GM04504 (cell line): ENCODE data around the gene EIF5A.

Experiments
- DNase-seq: peaks from one replicate; pipeline ENCODE4 v3.0.0-alpha.2; 2012; ENCODE audit warnings: low read depth

Gene EIF5A

DNA sequence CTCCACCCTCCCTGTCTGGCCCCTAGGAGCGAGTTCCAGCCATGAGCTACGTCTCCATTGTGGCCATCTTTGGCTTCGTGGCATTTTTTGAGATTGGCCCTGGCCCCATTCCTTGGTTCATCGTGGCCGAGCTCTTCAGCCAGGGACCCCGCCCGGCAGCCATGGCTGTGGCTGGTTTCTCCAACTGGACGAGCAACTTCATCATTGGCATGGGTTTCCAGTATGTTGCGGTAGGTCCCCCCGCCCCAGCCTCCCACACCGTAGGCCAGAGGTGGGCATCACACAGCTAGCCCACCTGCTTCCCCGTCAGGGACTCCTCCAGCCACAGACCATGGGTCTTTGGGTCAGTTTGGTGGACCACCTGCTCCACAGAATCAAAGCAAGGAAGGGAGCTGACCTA lies 21.7 kb upstream of the EIF5A start:
- DNase-seq = no peak

DNA sequence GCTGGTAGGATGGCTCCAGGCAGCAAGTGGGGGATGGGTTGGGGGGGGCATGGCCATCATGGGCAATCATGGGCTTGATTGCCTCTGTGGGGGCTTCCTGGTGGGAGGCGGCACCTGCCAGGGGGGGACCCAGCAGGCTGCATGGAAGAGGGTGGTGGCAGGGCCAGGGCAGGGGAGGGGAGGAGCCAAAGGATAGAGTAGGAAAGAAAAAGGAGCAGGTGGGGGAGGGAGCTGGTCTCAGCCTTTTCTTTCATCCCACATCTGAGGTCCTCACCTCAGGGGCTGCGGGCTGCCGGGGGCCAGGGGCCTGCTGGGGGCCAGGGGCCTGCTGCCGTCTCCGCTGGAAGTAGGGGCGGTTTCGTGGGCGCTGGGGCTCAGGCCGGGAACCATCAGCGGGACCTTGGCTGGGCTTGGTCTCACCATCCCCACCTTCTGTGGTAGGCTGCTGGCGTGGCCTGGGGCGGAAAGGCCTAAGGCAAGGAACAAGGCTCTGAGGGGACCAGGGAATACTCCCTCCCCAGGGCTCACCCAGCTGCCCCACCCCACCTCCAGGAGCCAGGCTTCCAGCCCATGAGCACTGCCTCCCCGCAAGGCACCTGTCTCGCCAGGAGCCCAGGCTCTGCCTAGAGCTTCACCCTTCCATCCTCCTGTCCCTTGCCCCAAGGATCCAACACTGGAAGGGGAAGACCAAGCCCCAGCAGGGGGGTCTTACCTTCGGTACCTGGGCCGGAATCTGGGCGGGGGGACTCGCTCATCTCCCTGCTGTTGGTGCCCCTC lies 18.0 kb upstream of the EIF5A start:
- DNase-seq = no peak

DNA sequence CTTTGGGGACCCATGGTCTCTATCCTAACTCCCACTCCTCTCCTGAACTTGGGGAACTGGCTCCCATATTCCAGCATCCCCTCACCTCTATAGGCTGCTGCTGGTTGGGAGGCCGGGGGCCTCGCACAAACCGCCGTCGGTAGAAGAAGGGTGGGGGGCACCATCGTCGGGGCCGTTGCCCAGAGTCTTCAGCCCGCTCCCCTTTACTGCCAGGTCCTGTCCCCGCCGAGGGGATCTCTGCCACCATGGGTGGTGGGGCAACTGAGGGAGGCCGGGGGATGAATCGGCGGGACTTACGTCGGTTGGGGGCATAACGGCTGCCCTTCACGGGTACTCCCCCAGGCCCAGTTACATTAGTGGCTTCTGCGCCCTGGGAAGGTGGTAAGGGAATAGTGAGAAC lies 17.3 kb upstream of the EIF5A start:
- DNase-seq = no peak

DNA sequence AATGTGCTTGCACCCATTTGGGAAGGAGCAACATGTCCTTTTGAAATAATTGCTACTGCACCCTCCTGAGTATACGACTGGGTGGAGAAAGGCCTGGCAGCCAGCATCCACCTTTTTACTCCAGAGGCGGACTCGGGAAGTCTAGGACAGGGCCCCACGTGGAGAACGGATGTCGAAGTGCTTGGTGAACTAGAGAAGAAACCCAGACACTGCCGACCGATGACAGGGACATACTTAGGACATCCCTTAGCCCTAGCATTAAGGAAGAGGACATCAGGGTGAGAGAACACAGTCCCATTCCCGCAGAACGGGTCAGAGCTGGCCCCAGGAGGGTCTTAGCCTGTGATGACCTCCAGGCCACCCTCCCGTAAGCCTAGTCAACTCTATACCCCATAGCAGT lies 16.7 kb upstream of the EIF5A start:
- no peak for DNase-seq

DNA sequence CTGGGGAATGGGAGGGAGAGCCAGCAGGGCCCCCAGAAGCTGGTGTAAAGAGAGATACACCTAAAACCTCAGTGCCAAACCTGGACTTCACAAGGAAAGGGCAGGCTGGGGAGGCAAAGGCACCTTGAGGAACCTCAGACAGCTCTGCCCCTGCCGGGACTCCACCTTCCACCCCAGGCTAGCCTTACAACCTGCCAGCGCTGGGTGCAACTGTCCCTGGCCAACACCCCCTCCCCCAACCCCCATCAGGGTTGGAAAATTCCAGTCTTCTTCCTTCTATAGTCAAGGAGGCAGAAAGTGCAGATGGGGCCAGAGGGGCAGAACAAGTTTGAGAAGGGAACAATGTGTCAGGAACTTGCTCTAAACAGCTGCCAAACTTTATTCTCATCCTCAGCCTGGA lies 15.2 kb upstream of the EIF5A start:
- DNase-seq = no peak

DNA sequence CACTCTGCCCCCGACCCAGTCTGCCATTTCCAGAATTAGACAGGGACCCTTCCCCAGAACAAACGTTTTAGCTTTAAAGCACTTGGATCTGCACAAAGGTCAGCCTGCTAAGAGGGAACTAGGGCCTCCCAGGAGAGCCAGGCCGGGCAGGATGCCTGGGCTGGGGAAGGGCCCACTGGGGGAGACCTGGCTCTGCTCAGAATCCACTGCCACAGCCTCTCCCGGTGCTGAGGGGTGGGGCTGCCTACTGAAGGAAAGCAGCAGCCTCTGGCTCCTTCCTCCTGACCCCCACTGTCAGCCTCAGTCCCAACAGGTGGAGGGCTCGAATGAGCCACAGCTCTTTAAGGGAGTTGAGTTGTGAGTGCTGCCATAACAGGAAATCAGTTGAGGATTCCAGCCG lies 14.7 kb upstream of the EIF5A start:
- no peak for DNase-seq

DNA sequence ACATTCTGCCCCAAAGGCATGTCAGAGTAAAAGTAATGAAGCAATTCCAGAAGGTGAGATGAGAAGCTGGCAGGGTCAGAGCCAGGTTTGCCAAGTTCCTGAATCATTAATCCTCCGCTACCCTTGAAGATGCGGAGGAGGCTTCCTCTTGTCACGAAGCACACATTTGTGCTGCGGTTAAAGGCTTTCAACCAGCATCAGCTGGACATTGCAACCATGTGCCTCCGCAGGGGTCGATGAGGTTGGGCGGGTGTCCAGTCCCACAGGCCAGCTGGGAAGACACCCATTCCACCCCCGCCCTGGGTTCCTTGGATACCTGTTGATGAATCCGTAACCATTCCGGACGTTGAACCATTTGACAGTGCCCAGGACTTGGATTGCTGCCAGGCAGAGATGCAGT lies 14.3 kb upstream of the EIF5A start:
- DNase-seq = no peak

DNA sequence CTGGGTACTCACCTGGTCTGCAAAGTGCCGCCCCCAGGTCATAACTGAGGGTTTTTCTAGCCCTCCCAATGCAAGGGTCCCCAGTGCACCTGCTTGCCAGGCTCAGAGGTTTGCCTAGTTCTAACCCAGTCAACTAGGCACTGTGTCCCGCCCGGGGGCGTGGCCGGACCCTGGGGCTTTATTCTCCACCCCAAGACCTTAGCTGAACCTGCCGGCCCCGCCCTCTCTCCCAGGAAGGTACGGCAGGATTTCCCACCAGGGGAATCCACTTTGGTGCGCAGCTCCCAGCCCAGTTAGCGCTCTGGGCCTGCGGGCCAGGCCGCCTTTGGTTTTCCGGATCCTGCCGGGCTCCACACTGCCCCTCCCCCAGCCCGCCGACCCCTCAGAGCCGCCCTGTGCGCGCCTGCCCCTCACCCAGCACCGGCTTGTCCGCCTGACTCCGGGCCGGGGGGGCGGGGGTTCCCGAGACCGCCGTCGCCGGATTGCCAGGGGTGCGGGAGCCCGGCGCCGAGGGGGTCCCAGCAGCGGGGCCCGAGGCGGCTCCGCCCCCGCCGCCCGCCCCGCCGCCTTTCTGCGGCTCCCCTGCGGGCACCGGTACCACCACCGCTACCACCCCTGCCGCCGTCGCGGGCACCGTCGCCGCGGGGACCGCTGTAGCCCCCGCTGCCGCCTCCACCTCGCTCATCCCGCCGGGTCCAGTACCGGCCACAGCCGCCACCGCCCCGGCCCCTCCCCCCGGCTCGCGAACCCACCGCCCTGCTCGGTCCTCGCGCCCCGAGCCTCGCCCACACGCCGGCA lies 13.4 kb upstream of the EIF5A start:
- no peak for DNase-seq

DNA sequence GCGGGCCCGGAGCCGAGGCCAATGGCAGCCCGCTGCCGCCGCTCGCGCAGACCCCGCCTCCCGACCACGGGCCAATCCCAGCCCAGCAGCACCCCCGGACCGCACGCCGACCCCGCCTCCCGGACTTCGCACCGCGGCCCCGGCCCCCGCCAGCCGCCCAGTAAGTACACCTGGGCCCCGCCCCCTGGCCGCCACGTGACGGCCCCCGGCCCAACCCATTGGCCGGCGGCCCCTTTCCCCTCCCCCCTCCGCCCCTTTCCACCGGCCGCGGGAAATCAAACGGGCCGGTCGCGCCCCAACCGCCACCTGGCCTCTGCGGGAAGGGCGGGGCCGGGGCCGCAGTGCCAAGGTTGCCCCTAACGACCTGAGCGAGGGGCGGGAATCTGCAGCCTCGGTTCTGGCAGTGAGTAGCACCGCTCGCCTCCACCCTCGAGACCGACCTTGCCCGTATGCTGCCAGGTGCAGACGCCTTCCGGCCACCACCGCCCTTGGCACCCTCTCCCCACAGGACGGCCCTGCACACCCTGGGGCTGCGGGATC lies 12.7 kb upstream of the EIF5A start, which contains the start of gene YBX2:
TSS of gene YBX2 (minus strand) at position 26 of the 540 bp plus-strand sequence. CDS start 139 bp downstream, outside the sequence.
- DNase-seq = no peak

DNA sequence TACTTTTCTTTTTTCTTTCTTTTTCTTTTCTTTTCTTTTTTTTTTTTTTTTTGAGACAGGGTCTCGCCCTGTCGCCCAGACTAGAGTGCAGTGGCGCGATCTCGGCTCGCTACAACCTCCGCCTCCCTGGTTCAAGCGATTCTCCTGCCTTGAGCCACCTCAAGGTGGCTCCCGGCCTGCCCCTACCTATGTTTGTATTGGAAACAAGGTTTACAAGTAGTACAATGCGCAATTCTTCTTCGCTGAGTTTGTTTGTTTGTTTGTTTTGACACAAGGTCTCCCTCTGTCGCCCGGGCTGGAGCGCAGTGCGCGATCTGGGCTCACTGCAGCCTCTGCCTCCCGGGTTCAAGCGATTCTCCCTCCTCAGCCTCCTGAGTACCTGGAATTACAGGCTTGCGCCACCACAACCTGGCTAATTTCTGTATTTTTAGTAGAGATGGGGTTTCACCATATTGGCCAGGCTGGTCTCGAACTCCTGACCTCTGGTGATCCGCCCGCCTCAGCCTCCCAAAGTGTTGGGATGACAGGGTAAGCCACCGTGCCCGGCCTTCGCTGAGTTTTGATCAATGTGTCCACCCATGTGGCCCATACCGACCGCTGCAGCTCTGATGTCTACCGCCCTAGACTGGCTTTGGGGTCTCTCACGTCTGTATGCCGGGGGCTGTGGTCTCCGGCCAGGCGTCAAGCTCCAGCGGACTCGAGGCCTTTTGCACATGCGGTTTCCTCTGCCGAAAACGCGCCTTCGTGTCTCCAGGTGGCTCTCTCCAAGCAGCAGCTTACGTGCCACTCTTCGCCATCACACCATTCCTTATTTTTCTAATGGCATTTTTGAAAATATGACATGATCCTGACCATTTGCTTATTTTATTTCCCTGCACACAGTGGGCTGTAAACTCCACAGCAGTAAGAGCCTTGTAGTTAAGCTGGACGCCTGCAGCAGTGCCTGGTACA lies 11.9 kb upstream of the EIF5A start:
- DNase-seq = no peak

DNA sequence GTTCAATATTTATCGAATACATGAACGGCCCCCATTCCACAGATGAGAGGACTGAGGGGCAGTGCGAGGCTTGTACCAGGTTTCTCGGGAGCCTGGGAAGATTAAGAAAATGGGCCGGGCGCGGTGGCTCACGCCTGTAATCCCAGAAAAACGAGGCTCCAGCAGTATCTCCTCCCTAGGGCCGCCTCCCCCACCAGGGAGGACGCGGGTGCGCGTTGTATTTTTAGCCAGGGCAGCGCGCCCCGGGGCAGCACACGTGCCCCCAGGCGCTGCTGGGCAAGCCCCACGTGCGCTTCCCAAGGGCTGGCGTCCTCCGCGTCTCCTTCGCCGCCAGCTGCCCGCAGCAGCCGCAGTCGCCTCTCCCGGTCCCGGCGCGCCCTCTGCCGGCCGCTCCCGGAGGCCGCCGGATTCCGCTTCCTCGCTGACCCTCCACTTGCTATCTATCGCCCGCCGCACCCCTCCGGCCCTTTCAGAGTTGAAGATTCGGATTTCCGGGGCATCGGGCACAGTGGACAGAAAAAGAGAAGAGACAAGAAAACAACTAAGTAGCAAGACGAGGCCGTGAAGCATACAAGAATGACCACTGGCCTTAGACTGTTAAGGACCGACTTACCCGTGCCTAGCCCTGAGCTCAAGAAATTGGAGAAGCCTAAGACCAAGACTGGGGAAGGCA lies 11.1 kb upstream of the EIF5A start:
- DNase-seq = peak; percentile 49

DNA sequence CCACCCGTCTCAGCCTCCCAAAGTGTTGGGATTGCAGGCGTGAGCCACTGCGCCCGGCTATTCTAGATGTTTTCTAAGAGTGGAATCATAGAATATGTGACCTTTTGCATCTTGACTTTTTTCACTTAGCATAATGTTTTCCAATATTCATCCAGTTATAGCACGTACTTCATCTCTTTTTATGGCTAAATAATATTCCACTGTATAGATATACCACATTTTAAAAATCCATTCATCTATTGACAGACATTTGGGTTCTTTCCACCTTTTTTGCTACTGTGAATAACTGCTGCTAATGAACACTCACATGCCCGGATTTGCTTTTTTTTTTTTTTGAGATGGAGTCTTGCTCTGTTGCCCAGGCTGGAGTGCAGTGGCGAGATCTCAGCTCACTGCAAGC lies 3.2 kb upstream of the EIF5A start:
- no peak for DNase-seq

DNA sequence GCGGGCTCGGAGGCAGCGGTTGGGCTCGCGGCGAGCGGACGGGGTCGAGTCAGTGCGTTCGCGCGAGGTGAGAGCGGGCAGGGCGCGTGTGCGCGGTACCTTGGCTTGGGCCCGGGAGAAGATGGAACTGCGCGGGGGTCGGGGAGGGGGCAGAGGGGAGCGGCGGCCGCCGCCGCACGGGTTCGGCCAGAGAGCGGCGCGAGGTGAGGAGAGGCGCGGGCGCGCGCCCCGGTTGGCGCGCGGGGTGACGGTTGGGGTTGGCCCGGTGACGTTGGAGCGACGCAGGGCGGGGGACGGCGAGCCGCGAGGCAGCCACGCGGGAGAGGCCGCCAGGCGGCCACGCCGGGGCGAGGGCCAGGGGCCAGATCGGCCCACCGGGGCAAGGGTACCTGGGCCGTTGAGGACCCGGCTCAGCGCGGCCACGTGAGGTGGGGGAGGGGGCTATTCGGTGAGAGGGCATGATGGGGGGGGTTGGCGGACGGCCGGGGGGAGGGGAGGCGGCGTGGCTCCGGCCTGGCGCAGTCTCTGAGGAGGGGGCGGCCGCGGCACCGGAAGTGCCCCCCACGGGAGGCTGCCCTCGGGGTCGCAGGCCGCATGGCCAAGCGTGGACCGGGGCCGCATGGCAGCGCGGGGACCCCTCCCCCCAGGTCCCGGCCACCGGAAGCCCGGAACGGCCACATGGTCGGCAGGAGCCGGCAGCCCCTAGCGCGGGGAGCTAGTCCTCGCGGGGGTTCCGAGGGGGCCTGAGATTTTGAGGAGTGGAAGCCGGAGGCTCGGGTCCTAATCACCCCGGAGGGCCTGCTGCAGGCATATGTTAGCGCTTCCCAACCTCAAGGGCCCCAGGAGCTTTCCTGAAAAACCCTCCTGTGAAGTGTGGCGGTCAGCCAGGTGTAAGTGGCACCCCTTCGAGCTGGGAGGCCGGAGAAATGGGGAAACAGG lies 527 bp downstream of the EIF5A start:
- DNase-seq = no peak

DNA sequence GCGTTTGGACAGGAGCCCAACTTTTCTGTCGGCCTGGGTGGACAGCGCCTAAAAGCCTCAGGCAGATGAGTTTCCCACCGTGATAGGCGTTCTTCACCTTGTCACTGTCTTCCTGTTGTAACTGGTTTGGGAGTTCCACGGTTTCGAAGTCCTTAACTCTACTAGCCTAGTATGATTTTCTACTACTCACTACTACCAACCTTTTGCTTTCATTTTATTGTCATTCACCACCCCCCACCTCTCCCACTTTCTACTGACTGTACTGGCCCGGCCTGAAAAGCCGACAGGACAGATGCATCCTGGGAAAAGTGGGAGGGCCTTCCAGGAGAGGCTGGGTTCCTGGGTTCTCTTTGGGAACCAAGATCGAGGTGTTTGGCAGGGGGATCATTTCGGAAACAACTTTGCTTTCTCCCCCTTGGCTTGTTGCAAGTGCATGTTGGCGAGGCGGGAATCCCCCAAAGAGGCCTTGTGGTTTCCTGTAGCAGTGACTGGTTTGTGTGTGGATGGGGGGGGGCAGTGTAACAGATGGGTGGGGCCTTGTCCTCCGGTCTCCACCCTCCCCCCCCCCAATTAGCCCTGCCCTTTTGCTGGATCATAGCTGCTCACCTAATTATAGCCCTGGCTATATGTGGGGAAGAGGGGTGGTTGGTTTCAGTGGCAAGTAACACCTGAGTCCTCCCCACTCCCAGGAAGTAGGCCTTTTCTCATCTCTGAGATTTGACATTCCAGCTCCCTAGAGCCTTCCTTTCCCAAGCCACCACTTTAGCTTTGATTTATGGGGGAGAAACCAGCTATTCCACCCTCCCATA lies 1.4 kb downstream of the EIF5A start:
- DNase-seq = peak; percentile 62

DNA sequence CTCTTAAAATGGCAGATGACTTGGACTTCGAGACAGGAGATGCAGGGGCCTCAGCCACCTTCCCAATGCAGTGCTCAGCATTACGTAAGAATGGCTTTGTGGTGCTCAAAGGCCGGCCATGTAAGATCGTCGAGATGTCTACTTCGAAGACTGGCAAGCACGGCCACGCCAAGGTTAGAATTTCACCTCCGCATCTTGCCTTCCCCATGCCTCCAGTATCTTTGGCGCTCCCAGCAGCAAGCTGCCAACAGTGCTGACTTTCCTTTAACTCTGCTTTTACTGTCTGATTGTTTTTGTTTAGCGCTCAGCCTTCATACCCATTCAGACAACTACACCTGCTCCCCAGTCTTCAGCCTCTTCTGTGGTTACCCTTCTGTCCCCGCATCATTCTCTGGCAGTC lies 2.2 kb downstream of the EIF5A start:
- DNase-seq = no peak

DNA sequence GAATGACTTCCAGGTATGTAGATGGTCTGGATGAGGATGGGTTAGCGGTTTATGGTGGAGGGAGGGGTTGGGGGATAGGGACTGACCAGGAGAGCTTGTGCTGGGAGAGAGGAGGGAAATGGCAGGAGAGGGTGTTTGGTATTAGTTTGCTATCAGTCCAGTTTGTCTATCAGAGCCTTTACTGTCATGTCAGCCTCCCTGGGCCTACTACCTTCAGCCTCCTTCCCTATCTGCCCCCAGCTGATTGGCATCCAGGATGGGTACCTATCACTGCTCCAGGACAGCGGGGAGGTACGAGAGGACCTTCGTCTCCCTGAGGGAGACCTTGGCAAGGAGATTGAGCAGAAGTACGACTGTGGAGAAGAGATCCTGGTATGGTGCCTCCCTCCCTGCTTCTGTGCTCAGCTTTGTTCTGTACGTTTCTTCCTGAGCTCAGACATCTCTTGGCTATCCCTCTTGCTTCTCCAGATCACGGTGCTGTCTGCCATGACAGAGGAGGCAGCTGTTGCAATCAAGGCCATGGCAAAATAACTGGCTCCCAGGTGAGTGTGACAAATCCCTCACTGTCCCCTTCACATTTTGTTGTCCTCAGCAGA lies 3.8 kb downstream of the EIF5A start:
- DNase-seq = no peak

DNA sequence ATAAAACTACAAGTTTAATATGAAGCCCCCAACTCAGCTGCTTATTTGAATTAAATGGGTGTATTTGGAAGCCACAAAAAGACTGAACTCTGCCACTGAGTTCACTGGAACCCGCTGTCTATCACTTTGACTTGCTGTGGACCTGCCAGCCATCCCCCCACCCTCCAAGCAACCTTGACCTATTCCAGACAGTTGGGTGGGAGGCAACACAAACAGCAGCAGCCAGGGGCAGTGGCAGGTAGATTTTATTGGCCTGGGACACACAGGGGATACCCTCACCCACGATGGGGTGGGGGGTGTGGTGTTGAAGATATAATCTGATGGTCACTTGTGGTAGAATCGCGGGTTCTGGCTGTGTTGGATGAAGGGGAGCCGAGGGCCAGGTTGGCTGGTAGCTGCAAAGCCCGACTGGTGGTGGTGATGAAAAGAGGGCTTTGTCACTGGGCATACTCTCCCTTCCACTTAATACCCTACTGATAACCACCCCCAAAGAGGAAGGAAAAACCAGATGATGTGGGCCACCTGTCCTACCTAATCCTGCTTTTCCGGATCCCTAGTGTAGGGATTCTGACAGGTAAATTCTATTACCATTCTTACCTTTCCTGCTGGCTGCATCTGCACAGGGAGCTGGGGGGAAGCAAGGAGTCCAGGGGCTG lies 5.1 kb downstream of the EIF5A start:
- no peak for DNase-seq

DNA sequence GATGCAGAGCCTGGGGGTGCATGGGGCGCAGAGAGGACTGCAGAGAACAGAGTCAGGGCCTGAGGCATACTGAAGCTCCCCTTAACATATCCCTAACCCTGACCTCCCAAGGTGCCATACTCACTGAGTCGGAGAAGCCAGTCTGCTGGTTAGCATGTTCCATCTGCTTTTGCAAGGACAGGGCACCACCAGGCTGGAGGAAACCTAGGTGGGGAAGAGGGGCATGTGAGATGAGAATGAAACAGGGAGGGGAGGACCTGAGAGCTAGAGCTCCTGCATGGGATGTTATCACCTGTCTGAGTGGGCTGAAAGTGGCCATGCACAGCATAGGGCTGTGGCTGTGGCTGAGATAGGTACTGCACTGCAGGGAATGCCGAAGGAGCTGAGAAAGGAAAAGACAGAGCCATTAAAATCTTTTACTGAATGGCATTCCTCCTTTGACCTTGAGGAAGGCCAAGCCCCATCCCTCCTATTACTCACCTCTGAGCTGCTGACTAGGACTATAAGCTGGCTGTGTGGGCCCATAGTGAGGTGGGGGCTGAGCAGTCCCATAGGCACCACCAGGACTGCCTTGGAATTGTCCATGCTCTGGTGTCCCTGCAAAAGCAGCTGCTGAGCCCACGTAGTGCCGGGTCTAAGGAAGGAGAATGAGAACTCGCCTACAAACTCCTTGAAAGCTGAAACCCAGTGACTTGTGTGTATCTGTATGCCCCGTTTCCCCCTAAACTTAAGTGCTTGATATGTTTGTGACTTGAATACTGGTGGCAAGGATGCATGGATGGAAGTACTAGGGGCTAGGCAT lies 5.9 kb downstream of the EIF5A start:
- no peak for DNase-seq
